Retina (tissue), 1 donor: ENCODE measurements around the gene NRAS.
"Not testable (repeated sequence)": the region's sequence is repeated elsewhere in the genome, so short reads cannot be mapped to it uniquely, and the experiment has no call there.

Experiments used
- DNase-seq: peaks from one replicate; pipeline ENCODE4 v3.0.0-alpha.2; 2016

The NRAS gene

DNA sequence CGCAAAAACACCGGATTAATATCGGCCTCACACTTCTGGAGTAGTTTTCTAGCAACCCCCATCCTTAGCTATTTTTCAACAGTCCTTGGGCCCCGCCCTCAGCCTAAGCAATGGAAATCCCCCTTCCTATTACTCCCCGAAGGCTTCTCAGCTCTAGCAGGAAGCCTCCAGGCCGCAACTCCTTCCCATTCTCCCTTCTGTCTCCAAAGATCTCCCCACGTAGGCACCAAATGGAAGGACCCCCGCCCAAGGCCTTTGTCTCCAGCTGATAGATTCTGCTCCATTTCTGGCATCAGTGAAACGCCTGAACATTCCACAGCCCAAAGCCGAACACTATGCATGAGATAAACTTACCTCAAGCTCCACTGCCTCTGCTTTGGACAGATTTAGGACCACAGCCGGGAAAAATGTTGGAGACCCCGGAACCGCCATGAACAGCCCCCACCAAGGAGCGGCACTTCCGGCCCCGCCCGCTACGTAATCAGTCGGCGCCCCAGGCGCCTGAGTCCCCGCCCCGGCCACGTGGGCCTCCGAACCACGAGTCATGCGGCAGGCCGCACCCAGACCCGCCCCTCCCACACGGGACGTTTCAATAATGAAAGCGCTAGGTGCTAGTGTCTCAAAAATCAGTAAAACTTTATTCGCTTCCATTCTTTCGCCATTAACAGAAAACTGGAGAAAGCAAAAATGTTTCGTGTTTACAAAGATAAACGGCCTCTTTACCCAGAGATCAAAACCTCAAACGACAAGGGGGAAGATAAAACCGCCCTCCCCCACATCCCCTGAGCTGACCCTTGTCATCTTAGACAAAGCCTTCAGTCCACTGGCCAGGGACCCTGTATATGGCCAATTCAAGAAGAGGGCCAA, at the start of gene NRAS:
NRAS (minus strand) TSS at position 468 of the 867 bp plus-strand sequence. CDS start 611 bp downstream, outside the sequence.
- peak; percentile 95 for DNase-seq

DNA sequence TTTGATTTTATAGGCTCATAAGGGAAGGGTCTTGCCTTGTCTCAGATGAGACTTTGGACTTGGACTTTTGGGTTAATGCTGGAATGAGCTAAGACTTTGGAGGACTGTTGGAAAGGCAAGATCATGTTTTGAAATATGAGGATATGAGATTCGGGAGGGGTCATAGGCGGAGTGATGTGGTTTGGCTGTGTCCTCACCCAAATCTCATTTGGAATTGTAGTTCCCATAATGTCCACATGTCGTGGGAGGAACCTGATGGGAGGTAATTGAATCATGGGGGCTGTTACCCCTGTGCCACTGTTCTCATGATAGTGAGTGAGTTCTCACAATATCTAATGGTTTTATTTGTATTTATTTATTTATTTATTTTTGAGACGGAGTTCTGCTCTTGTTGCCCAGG, 48.1 kb upstream of the NRAS start:
- DNase-seq, result no peak

DNA sequence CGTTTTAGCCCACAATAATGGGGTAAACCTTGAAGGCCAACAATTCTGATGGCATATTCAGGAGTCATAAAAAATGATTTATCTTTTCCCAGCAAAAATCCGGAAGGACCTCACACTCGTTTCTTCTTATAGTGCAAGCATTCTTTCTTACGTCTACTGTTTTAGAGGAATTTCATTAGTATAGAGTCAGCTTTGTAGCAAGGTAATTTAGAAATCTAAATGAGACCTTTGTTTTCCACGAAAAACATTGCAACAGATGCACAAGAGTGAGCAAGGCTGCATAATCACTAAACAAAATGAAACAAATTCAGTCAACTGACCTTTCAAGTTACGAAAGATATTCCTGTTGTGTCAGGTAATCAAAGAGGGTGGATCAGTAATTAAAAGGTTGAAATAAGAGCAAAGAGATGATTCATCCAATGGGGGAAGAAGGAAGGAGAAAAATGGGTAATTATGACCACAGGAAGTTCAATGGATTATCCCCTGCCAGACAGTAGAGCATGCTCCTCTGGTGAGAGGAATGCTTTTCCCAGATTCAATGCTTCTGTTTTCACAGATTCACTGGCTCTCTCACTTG, 41.8 kb upstream of the NRAS start:
- no peak for DNase-seq

- peak; percentile 98 for DNase-seq
Measured at GRCh38 chr1:114757455-114758255, 41.1 kb upstream of the NRAS start, which contains the start of gene CSDE1. Gene CSDE1, minus strand, starts transcription at chr1:114757984. Its CDS starts 18,094 bp downstream, at chr1:114739890.

DNA sequence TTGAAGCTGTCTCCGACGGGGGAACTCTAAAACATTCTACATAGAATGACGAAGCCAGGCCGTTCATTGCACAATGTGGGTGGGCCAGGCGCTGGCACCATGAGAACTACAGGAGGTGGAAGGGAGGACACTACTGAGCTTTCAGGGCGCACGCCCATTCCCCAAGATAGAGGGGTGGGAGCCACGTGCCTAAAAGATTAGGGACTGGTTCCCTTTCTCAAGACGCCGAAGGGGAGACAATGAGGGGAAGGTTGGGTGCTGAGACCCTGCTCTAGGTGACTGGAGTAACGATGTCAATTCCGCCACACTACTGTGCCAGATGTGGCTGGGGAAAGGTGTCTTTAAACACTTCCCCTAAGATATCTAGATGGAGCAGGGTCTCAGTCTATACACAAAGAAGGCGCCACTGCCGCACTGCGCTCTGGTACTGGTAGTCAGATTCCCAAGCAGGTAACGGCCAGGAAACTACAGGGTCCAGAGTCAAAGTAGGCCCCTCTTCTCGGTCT, 40.4 kb upstream of the NRAS start:
- DNase-seq, result no peak

- no peak for DNase-seq
Measured at GRCh38 chr1:114756009-114756892, 39.7 kb upstream of the NRAS start.

DNA sequence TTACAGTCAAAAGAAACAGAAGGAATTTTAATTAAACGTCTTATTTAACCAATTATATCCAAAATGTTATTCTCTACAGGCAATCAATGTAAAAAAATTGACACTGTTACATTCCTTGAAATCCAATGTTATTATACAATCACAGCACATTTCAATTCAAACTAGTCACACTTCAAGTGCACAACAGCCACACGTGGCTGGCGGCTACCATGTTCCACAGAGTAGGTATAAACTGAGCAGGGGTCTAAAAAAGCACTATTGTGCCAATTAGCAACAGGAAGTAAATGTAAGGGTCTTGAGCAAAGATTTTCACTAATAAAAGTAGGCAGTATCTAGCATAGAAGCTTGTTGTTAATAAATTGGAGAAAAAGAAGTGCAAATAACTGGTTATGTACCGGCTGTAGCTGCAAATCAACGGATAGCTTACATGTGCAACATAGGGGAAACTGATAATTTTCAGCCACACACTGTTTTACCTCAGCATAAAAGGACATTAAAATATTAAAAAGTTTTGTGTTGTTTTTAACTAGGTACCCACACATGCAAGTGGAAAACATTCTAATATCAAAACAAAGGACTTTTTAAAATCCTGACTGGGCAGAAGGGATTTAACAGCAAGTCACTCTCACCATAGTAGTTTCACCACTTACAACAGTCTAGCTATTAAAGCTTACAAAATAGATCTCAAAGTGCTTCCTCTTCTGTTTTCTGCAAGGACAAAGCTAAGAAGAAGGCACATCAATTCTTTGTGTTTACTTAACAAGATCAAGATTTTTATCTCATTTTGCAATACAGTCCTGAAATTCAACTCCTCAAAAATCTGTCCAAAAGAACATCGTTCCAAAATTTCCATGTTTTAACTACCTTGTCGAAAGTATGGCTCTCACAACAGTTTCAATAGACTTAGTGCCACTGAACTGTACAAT, 38.7 kb upstream of the NRAS start:
- DNase-seq, result no peak

GRCh38 chr1:114753702-114754101, 37.1 kb upstream of the NRAS start:
- DNase-seq, result not testable (repeated sequence)

- no peak for DNase-seq
Measured at GRCh38 chr1:114753143-114753542, 36.6 kb upstream of the NRAS start.

DNA sequence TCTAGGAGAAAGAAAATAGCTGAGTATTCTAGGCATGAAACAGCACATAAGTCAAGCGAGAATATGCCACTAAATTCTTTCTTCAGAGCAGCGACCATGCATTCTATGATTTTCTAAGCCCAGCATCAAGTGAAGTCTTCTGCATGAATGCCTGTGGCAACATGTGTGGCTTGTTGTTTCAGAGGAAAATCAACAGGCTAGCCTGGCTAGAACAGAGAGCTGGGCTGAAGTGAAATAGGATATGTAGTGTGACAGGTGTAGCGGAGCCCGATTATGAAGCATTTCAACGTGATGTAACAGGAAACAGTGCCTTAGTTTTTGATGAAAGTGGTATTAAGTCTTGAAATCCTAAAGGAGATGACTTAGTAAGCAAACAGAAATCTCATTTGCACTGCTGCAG, 34.2 kb upstream of the NRAS start:
- DNase-seq, result peak; percentile 9

DNA sequence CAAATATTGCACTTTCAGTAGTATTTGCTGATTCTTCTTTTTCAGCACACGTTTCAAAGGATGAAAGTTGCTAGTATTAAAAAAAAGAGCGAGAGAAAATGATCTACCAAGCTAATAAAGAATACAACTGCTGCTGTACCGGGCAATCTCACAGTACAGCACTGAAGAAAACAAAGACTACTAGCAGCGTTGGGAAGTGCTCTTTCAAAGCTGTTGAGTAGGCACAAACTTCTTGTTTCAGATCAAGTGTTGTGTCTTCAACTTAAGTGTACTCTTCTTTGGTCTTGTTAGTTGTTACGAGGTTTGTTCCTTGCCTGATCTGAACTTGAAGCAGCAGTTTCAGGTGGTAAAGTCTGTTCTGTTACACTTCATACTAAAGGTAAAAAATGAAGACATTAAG, 33.3 kb upstream of the NRAS start:
- no peak for DNase-seq

DNA sequence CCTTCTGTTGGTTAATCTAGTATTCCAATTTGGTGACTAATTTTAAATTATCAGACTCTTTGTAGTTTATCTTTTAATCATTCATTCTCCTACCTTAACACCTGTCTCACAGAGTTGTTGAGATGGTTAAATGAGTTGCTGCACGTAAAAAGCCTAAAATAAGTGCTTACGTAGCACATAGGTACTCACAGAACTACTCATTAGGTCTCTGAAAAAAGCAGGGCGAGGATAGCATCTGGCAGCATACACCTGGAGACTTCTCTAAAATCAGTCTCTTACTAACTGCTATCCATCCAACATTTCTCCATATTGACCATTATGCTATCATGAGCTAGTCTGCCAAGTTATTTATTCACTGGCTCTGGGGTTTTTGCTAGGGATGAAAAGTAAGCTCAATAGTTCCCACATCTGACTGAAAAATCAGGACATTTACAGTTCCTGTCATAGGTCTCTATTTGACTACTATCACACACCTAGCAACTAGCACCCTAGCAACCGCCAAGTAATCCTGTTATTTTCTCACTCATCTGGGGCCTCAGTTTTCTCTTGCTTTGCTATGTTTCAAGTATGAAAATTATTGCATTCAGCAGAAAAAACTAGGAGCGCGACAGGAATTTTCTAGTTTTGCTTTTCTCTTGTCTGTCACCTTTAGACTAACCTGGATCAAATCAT, 30.0 kb upstream of the NRAS start:
- no peak for DNase-seq

- DNase-seq, result no peak
Measured at GRCh38 chr1:114745291-114745690, 28.7 kb upstream of the NRAS start.

GRCh38 chr1:114741963-114742746, 25.6 kb upstream of the NRAS start:
- no peak for DNase-seq

- DNase-seq, result no peak
Measured at GRCh38 chr1:114740331-114740730, 23.8 kb upstream of the NRAS start.

GRCh38 chr1:114737314-114737849, 20.8 kb upstream of the NRAS start:
- DNase-seq, result no peak

DNA sequence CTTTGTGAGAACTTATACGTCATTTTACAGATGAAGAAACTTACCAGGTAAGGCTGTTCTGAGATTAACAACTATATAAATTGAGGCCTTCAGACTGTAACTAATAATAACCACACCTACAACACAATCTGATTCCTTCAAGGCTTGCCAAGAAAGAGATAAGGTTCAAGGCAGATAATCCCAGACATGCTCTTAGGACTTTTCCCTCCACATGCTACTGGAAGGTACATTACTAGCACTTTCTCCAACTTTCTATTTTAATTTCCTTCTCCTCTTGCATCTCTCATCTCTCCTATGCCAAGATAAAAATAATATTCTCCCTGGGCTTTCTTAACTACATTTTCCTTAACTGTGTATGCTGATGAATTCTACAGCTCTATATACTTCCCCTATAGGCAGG, 18.9 kb upstream of the NRAS start:
- DNase-seq, result no peak

- no peak for DNase-seq
Measured at GRCh38 chr1:114729782-114730181, 13.2 kb upstream of the NRAS start.

DNA sequence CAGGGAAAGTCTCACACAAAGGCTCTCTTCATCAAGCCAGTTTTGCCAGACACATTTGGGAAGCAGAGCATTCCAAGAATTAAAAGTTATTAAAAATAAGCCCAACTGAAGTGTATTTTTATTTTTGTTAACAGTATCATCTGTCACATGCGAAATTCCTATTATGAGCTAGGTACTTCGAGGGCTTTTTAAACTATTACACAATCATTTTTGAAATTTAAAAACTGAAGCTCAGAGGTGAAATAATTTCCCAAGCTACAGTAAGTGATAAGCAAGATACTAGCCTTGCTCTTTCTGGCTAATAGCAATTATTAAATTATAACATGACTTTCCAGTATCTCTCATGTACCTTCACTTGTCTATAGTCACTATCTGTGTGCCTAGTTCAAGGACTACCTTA, 12.0 kb upstream of the NRAS start:
- no peak for DNase-seq
